Endothelial cell of umbilical vein (primary cell): ENCODE data around the gene ZNF689. TPM values are rescaled to one million over a fixed set of nuclear protein-coding genes. Genes with fewer than 3 reads are reported as not detected.

Experiments used
- BruUV-seq: library from RNA; stranded (reverse); fragments of 400-500 nt; replicated peaks from 2 replicates; lab custom pipeline; 2021; lab: Mats Ljungman, UMichigan
- CTCF ChIA-PET: fragments of 300-600, 350-600 bp; sonication (Branson Sonifier 250); formaldehyde crosslinking; loops from one replicate; lab custom pipeline; 2021; ENCODE audit warnings: antibody characterized with exemption, inconsistent platforms; lab: Charles Lee
- POLR2A ChIA-PET: fragments of 300-600, 350-600 bp; sonication (Branson Sonifier 250); formaldehyde crosslinking; loops from one replicate; lab custom pipeline; 2021; ENCODE audit warnings: antibody characterized with exemption, inconsistent platforms; lab: Charles Lee
- DNase-seq: peaks from one replicate; pipeline ENCODE4 v3.0.0-alpha.2; 2011; ENCODE audit warnings: low read depth, low spot score
- FAIRE-seq: peaks from 2 replicates; lab custom pipeline; 2011; peaks lifted over from hg19 to GRCh38; lab: Jason Lieb, UNC
- H2AFZ ChIP-seq: 2 replicates; pipeline ENCODE4 v1.6.0; 2012; ENCODE audit warnings: low read depth, low read length, control low read depth, inconsistent platforms
- H3K27ac ChIP-seq: 2 replicates; pipeline ENCODE4 v1.5.1; 2011; ENCODE audit warnings: low read depth, mild to moderate bottlenecking, control low read depth, low read length, moderate library complexity; ENCODE audit not compliant: insufficient read depth
- H3K27me3 ChIP-seq, 2 experiments: 2 replicates each; pipeline versions ENCODE4 v1.6.0 to v1.6.1; 2011; ENCODE audit warnings: low read length in 2 of 2, mixed read lengths in 1 of 2; ENCODE audit not compliant: control insufficient read depth in 2 of 2, insufficient read depth in 2 of 2
- H3K36me3 ChIP-seq, 2 experiments: 2 replicates in 1 of 2; 3 replicates in 1 of 2; pipeline ENCODE4 v1.5.1; 2011; ENCODE audit warnings: low read length in 2 of 2, mild to moderate bottlenecking in 1 of 2, moderate library complexity in 1 of 2; ENCODE audit not compliant: control insufficient read depth in 2 of 2, insufficient read depth in 2 of 2; ENCODE audit errors: extremely low read depth in 1 of 2
- H3K4me1 ChIP-seq: 3 replicates; pipeline ENCODE4 v1.5.1; 2011; ENCODE audit warnings: mild to moderate bottlenecking, low read length; ENCODE audit not compliant: control insufficient read depth, insufficient read depth; ENCODE audit errors: extremely low read depth
- H3K4me2 ChIP-seq: 2 replicates; pipeline ENCODE4 v1.6.1; 2011; ENCODE audit warnings: low read length, control low read depth, mixed read lengths; ENCODE audit not compliant: insufficient read depth
- H3K4me3 ChIP-seq, 3 experiments: fragments of 200-600 bp in 1 of 3; sonication (generic), shearing (Covaris generic) in 1 of 3; replicated peaks in 1 of 3; 2 replicates each; pipeline ENCODE4 v1.5.1; 2011 to 2016; ENCODE audit warnings: control low read depth in 3 of 3, low read length in 3 of 3, mild to moderate bottlenecking in 2 of 3, inconsistent platforms in 1 of 3, low read depth in 1 of 3, moderate library complexity in 1 of 3; ENCODE audit not compliant: insufficient read depth in 1 of 3
- H3K79me2 ChIP-seq: 2 replicates; pipeline ENCODE4 v1.6.0; 2012; ENCODE audit warnings: low read length, inconsistent platforms; ENCODE audit not compliant: control insufficient read depth, insufficient read depth
- H3K9ac ChIP-seq: replicated peaks from 2 replicates; pipeline ENCODE3; 2011; ENCODE audit warnings: low read length, control low read depth; ENCODE audit not compliant: insufficient read depth; ENCODE audit errors: extremely low read depth
- H3K9me1 ChIP-seq: replicated peaks from 3 replicates; pipeline ENCODE4 v1.6.0; 2011; ENCODE audit warnings: mild to moderate bottlenecking, low read length; ENCODE audit not compliant: control insufficient read depth, insufficient read depth; ENCODE audit errors: extremely low read depth
- H3K9me3 ChIP-seq: replicated peaks from 2 replicates; pipeline ENCODE4 v1.5.1; 2012; ENCODE audit warnings: low read length, inconsistent platforms; ENCODE audit not compliant: control insufficient read depth, insufficient read depth
- H4K20me1 ChIP-seq: replicated peaks from 2 replicates; pipeline ENCODE3; 2011; ENCODE audit warnings: mild to moderate bottlenecking, low read length; ENCODE audit not compliant: control insufficient read depth, insufficient read depth; ENCODE audit errors: extremely low read depth
- CTCF ChIP-seq, 2 donors: IDR thresholded peaks; 1 replicate in 1 of 2; 2 replicates in 1 of 2; pipeline ENCODE4 v1.5.1; 2011; ENCODE audit warnings: low read length in 2 of 2, mild to moderate bottlenecking in 2 of 2, moderate library complexity in 2 of 2, control low read depth in 1 of 2, inconsistent platforms in 1 of 2, low read depth in 1 of 2; ENCODE audit not compliant: insufficient read depth in 1 of 2; ENCODE audit errors: extremely low read depth in 1 of 2
- EZH2 ChIP-seq: IDR thresholded peaks from 2 replicates; pipeline ENCODE4 v1.6.1; 2012; ENCODE audit warnings: borderline replicate concordance, low read depth, mild to moderate bottlenecking, moderate library complexity, low read length, inconsistent platforms; ENCODE audit not compliant: severe bottlenecking
- FOS ChIP-seq: IDR thresholded peaks from 2 replicates; pipeline ENCODE4 v1.6.1; 2011; ENCODE audit warnings: mild to moderate bottlenecking, low read length, moderate library complexity, borderline replicate concordance; ENCODE audit not compliant: insufficient read depth
- GATA2 ChIP-seq: IDR thresholded peaks from 2 replicates; pipeline ENCODE4 v1.7.0; 2011; ENCODE audit warnings: low read depth, mild to moderate bottlenecking, moderate library complexity, mixed read lengths, low read length; ENCODE audit not compliant: insufficient read length, insufficient read depth
- JUN ChIP-seq: IDR thresholded peaks from 2 replicates; pipeline ENCODE4 v1.6.1; 2011; ENCODE audit warnings: borderline replicate concordance, low read depth; ENCODE audit not compliant: insufficient read length, insufficient read depth
- MAX ChIP-seq: IDR thresholded peaks from 2 replicates; pipeline ENCODE4 v1.6.1; 2011; ENCODE audit not compliant: insufficient read depth, insufficient read length
- MYC ChIP-seq: IDR thresholded peaks from one replicate; pipeline ENCODE4 v1.6.1; 2011; ENCODE audit warnings: mild to moderate bottlenecking, low read depth, low read length
- POLR2A ChIP-seq: IDR thresholded peaks from 2 replicates; pipeline ENCODE4 v1.6.1; 2012; ENCODE audit warnings: low read depth, mild to moderate bottlenecking, control low read depth, low read length
- POLR2AphosphoS5 ChIP-seq: IDR thresholded peaks from 2 replicates; pipeline ENCODE4 v1.6.1; 2012; ENCODE audit warnings: low read depth, mild to moderate bottlenecking, control low read depth, low read length, moderate library complexity; ENCODE audit not compliant: insufficient read depth
- dilution Hi-C: fragments of 300-500 bp; cut with MboI; formaldehyde crosslinking; loops from one replicate; pipeline ENCODE4 v1.15.0; 2019; ENCODE audit warnings: low sequenced_read_pairs; ENCODE audit not compliant: extremely low pct_ligation_motif_present
- intact Hi-C: fragments of 100-400 bp; cut with micrococcal nuclease; formaldehyde crosslinking; loops from one replicate; pipeline ENCODE4 v1.10.0; 2022
- polyA plus RNA-seq, 4 experiments: library from polyadenylated mRNA; depleted of rRNA in 3 of 4; stranded (reverse) in 3 of 4; unstranded in 1 of 4; fragments of >200 nt; gene quantifications; 2 replicates each; pipeline versions ENCODE4 v1.2.1 to v1.2.3, GENCODE V29; 2011 to 2012; ENCODE audit warnings: missing spikeins in 1 of 4
- total RNA-seq: library from RNA; stranded (reverse); gene quantifications from 2 replicates; pipeline ENCODE4 v1.2.3, GENCODE V29; 2021

The ZNF689 gene
- total and polyA plus RNA-seq, 2 donors (not counting 3 experiments of a cell fraction or from before 2014, with no cell fraction given) = 7.5 to 8.4 TPM

DNA sequence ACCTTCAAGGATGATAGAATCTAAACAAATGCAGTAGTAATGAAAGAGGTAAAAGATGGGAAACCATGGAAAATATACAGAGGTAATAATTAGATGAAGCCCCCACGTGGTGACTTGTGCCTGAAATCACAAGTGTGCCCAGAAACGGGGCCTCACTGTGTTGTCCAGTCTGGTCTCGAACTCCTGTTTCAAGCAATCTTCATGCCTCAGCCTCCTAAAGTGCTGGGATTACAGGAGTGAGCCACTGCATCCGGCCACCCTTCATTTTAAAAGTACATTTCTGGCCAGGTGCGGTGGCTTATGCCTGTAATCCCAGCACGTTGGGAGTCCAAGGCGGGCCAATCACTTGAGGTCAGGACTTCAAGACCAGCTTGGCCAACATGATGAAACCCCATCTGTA is 26.4 kb upstream of the ZNF689 start:
- H4K20me1 ChIP-seq = no peaks in the 10 kb centered on the region
- peaks cover 3% of the 10 kb centered on the region for H3K79me2 ChIP-seq
- intact Hi-C loops = no loop called here
- no peak overlapping the region for H3K27ac ChIP-seq
- no peak for FAIRE-seq
- no peak for DNase-seq
- no peak overlapping the region for H2AFZ ChIP-seq
- no peaks in the 10 kb centered on the region for H3K27me3 ChIP-seq
- no peaks in the 10 kb centered on the region for H3K9me1 ChIP-seq
- H3K4me2 ChIP-seq = no peak overlapping the region
- no peaks in the 10 kb centered on the region for H3K9me3 ChIP-seq
- H3K36me3 ChIP-seq = no peaks in the 10 kb centered on the region
- H3K4me1 ChIP-seq = peaks cover 6% of the 10 kb centered on the region
- CTCF ChIA-PET = interaction anchor here (1.9 kb wide), 1 partner anchor 206 kb away, joined by 11 read pairs; the partner anchor contains the start of gene DCTPP1
- POLR2A ChIA-PET = interaction anchor here (0.5 to 0.7 kb wide), 2 partner anchors 211 to 514 kb away, joined by 4 to 6 read pairs; no protein-coding TSS in a partner anchor
- BruUV-seq = no TSS peak
- no peak overlapping the region for H3K4me3 ChIP-seq
- dilution Hi-C loops = no loop called here
- H3K9ac ChIP-seq = no peak overlapping the region
- no peak for TF ChIP-seq JUN
- no peak for TF ChIP-seq EZH2
- TF ChIP-seq MYC = no peak
- TF ChIP-seq GATA2 = no peak
- TF ChIP-seq POLR2AphosphoS5 = no peak
- no peak for TF ChIP-seq MAX
- no peak for TF ChIP-seq POLR2A
- no peak for TF ChIP-seq CTCF (IDR thresholded peaks at IDR 0.05; ENCODE audit: extremely low read depth in 1 of 2, insufficient read depth in 1 of 2, low read depth in 1 of 2, low read length in 2 of 2)
- TF ChIP-seq FOS = no peak
